NCI-H1105 (cell line): ENCODE results near the gene PCBP1.
A peak's percentile ranks its signal among the peaks of the same experiment; 100 is the strongest.
"Not testable (repeated sequence)": the region's sequence is repeated elsewhere in the genome, so short reads cannot be mapped to it uniquely, and the experiment has no call there.

Experiments
- DNase-seq: peaks from one replicate; lab custom pipeline; 2025; lab: John Stamatoyannopoulos, UW

PCBP1 gene

GRCh38 chr2:70081221-70081620, 6.1 kb upstream of the PCBP1 start:
- DNase-seq = no peak

- DNase-seq = no peak
Measured at GRCh38 chr2:70083344-70084156, 3.7 kb upstream of the PCBP1 start.

GRCh38 chr2:70084973-70085710, 2.1 kb upstream of the PCBP1 start:
- peak; percentile 61 for DNase-seq

- DNase-seq = no peak
Measured at GRCh38 chr2:70085711-70086277, 1.5 kb upstream of the PCBP1 start.

GRCh38 chr2:70086278-70086837, 919 bp upstream of the PCBP1 start:
- DNase-seq = peak; percentile 75

- peak; percentile 56 for DNase-seq
Measured at GRCh38 chr2:70087702-70088597, 673 bp downstream of the PCBP1 start.

- DNase-seq = no peak
Measured at GRCh38 chr2:70088598-70089219, 1.4 kb downstream of the PCBP1 start.

GRCh38 chr2:70089220-70089982, 2.1 kb downstream of the PCBP1 start:
- peak; percentile 15 for DNase-seq

GRCh38 chr2:70089983-70090525, 2.8 kb downstream of the PCBP1 start:
- no peak for DNase-seq

GRCh38 chr2:70090706-70091334, 3.5 kb downstream of the PCBP1 start:
- no peak for DNase-seq

- no peak for DNase-seq
Measured at GRCh38 chr2:70091364-70091763, 4.1 kb downstream of the PCBP1 start.

- DNase-seq = no peak
Measured at GRCh38 chr2:70091816-70092215, 4.5 kb downstream of the PCBP1 start.

GRCh38 chr2:70092576-70093243, 5.4 kb downstream of the PCBP1 start:
- DNase-seq = not testable (repeated sequence)

GRCh38 chr2:70094171-70094977, 7.1 kb downstream of the PCBP1 start:
- no peak for DNase-seq

GRCh38 chr2:70094978-70095719, 7.9 kb downstream of the PCBP1 start:
- no peak for DNase-seq

- DNase-seq = no peak
Measured at GRCh38 chr2:70095720-70096670, 8.7 kb downstream of the PCBP1 start.
